HL-60/S4 (cell line): ENCODE measurements around the gene RBM15B.

Source experiments
- in situ Hi-C: fragments of 300-500 bp; cut with MboI; formaldehyde crosslinking; loops from 2 replicates; pipeline ENCODE4 v1.14.3; 2022; ENCODE audit warnings: low sequenced_read_pairs

RBM15B gene

GRCh38 chr3:51391075-51391565 lies at the start of gene RBM15B:
Gene RBM15B, plus strand, starts transcription at chr3:51391285. Its CDS starts 115 bp downstream, at chr3:51391400.
- in situ Hi-C loops: no loop called here

GRCh38 chr3:51343918-51344687 lies 47.0 kb upstream of the RBM15B start:
- in situ Hi-C loops: no loop called here

- in situ Hi-C loops: loop anchor here (25.0 kb wide), 1 partner anchor 738 kb away; the partner anchor contains the start of genes CISH and MAPKAPK3
Measured at GRCh38 chr3:51350751-51351150, 40.3 kb upstream of the RBM15B start.

GRCh38 chr3:51353131-51353530 lies 38.0 kb upstream of the RBM15B start:
- in situ Hi-C loops: loop anchor here (25.0 kb wide), 1 partner anchor 741 kb away; the partner anchor contains the start of genes CISH and MAPKAPK3

GRCh38 chr3:51353691-51354090 lies 37.4 kb upstream of the RBM15B start:
- in situ Hi-C loops: loop anchor here (25.0 kb wide), 1 partner anchor 741 kb away; the partner anchor contains the start of genes CISH and MAPKAPK3

GRCh38 chr3:51354172-51354571 lies 36.9 kb upstream of the RBM15B start:
- in situ Hi-C loops: loop anchor here (25.0 kb wide), 1 partner anchor 742 kb away; the partner anchor contains the start of genes CISH and MAPKAPK3

GRCh38 chr3:51354731-51355615 lies 36.1 kb upstream of the RBM15B start:
- in situ Hi-C loops: loop anchor here (25.0 kb wide), 1 partner anchor 743 kb away; the partner anchor contains the start of genes CISH and MAPKAPK3

- in situ Hi-C loops: loop anchor here (25.0 kb wide), 1 partner anchor 744 kb away; the partner anchor contains the start of genes CISH and MAPKAPK3
Measured at GRCh38 chr3:51355891-51356578, 35.0 kb upstream of the RBM15B start.

- in situ Hi-C loops: loop anchor here (25.0 kb wide), 1 partner anchor 746 kb away; the partner anchor contains the start of genes CISH and MAPKAPK3
Measured at GRCh38 chr3:51357856-51358255, 33.2 kb upstream of the RBM15B start.

- in situ Hi-C loops: loop anchor here (25.0 kb wide), 1 partner anchor 747 kb away; the partner anchor contains the start of genes CISH and MAPKAPK3
Measured at GRCh38 chr3:51358981-51359380, 32.1 kb upstream of the RBM15B start.

- in situ Hi-C loops: loop anchor here (25.0 kb wide), 1 partner anchor 749 kb away; the partner anchor contains the start of genes CISH and MAPKAPK3
Measured at GRCh38 chr3:51360806-51361205, 30.3 kb upstream of the RBM15B start.

- in situ Hi-C loops: loop anchor here (25.0 kb wide), 1 partner anchor 749 kb away; the partner anchor contains the start of genes CISH and MAPKAPK3
Measured at GRCh38 chr3:51361746-51362145, 29.3 kb upstream of the RBM15B start.

- in situ Hi-C loops: loop anchor here (25.0 kb wide), 1 partner anchor 750 kb away; the partner anchor contains the start of genes CISH and MAPKAPK3
Measured at GRCh38 chr3:51362476-51362875, 28.6 kb upstream of the RBM15B start.

GRCh38 chr3:51368276-51368675 lies 22.8 kb upstream of the RBM15B start:
- in situ Hi-C loops: loop anchor here (25.0 kb wide), 1 partner anchor 756 kb away; the partner anchor contains the start of genes CISH and MAPKAPK3

GRCh38 chr3:51371943-51372557 lies 19.0 kb upstream of the RBM15B start:
- in situ Hi-C loops: loop anchor here (25.0 kb wide), 1 partner anchor 760 kb away; the partner anchor contains the start of genes CISH and MAPKAPK3

GRCh38 chr3:51373658-51374421 lies 17.2 kb upstream of the RBM15B start:
- in situ Hi-C loops: loop anchor here (25.0 kb wide), 1 partner anchor 762 kb away; the partner anchor contains the start of genes CISH and MAPKAPK3

GRCh38 chr3:51374456-51374855 lies 16.6 kb upstream of the RBM15B start:
- in situ Hi-C loops: loop anchor here (25.0 kb wide), 1 partner anchor 762 kb away; the partner anchor contains the start of genes CISH and MAPKAPK3

- in situ Hi-C loops: no loop called here
Measured at GRCh38 chr3:51375136-51375535, 15.9 kb upstream of the RBM15B start.
